ENCODE data around the gene CADM2.
A peak's percentile ranks its signal among the peaks of the same experiment; 100 is the strongest.

The CADM2 gene

GRCh38 chr3:85576697-85577200 is 618.0 kb downstream of the CADM2 start:
- no peak for DNase-seq

GRCh38 chr3:85584779-85585356 is 626.1 kb downstream of the CADM2 start:
- no peak for DNase-seq

GRCh38 chr3:85586018-85586417 is 627.2 kb downstream of the CADM2 start:
- no peak for DNase-seq

GRCh38 chr3:85589145-85589544 is 630.4 kb downstream of the CADM2 start:
- no peak for DNase-seq

- DNase-seq = peak; percentile 87
Measured at GRCh38 chr3:85591451-85591850, 632.7 kb downstream of the CADM2 start.

- no peak for DNase-seq
Measured at GRCh38 chr3:85592256-85592655, 633.5 kb downstream of the CADM2 start.

- no peak for DNase-seq
Measured at GRCh38 chr3:85594676-85595075, 635.9 kb downstream of the CADM2 start.

GRCh38 chr3:85603378-85603777 is 644.6 kb downstream of the CADM2 start:
- no peak for DNase-seq

GRCh38 chr3:85604641-85605040 is 645.9 kb downstream of the CADM2 start:
- DNase-seq = no peak

GRCh38 chr3:85605066-85605465 is 646.3 kb downstream of the CADM2 start:
- DNase-seq = no peak

GRCh38 chr3:85626662-85627061 is 667.9 kb downstream of the CADM2 start:
- DNase-seq = no peak

GRCh38 chr3:85627932-85628331 is 669.1 kb downstream of the CADM2 start:
- DNase-seq = no peak

- DNase-seq = no peak
Measured at GRCh38 chr3:85631070-85631469, 672.3 kb downstream of the CADM2 start.

- no peak for DNase-seq
Measured at GRCh38 chr3:85632921-85633320, 674.1 kb downstream of the CADM2 start.

- DNase-seq = no peak
Measured at GRCh38 chr3:85652360-85652759, 693.6 kb downstream of the CADM2 start.

GRCh38 chr3:85660451-85660850 is 701.7 kb downstream of the CADM2 start:
- DNase-seq = no peak

GRCh38 chr3:85662462-85662861 is 703.7 kb downstream of the CADM2 start:
- DNase-seq = no peak

- no peak for DNase-seq
Measured at GRCh38 chr3:85667744-85668143, 709.0 kb downstream of the CADM2 start.

GRCh38 chr3:85670634-85671205 is 711.9 kb downstream of the CADM2 start:
- DNase-seq = no peak

- no peak for DNase-seq
Measured at GRCh38 chr3:85672761-85673160, 714.0 kb downstream of the CADM2 start.

GRCh38 chr3:85678713-85679112 is 719.9 kb downstream of the CADM2 start:
- DNase-seq = no peak

- no peak for DNase-seq
Measured at GRCh38 chr3:85681906-85682305, 723.1 kb downstream of the CADM2 start.

- DNase-seq = no peak
Measured at GRCh38 chr3:85691196-85691595, 732.4 kb downstream of the CADM2 start.

GRCh38 chr3:85697156-85697555 is 738.4 kb downstream of the CADM2 start:
- no peak for DNase-seq

GRCh38 chr3:85706130-85706529 is 747.3 kb downstream of the CADM2 start:
- DNase-seq = no peak

Measured in DMS 273 treated with DMSO at 0.1 percent for 48 hours (cell line).